ENCODE measurements around the gene ZNF341. TPM values are rescaled to one million over a fixed set of nuclear protein-coding genes. Genes with fewer than 3 reads are reported as not detected.

ZNF341 gene
- total RNA-seq, 2 experiments from 2014 or later = 6.5 to 7.4 TPM

- Mint-ChIP-seq H3K36me3 (peaks cover 11% of the 10 kb centered on the region), H3K4me3 (no peak overlapping the region), H3K27me3 (no peaks in the 10 kb centered on the region), H3K9me3 (ENCODE audit: low read depth) (no peaks in the 10 kb centered on the region), H3K27ac (no peak overlapping the region), H3K4me1 (peaks cover 22% of the 10 kb centered on the region)
- DNase-seq = no peak
- peak; percentile 38 for ATAC-seq
- CTCF ChIA-PET = no interaction called here
Measured at GRCh38 chr20:33773412-33774089, 41.8 kb downstream of the ZNF341 start.

GRCh38 chr20:33777816-33778215 lies 46.0 kb downstream of the ZNF341 start:
- ATAC-seq (no peak), DNase-seq (no peak)
- H3K9me3 Mint-ChIP-seq (ENCODE audit: low read depth) = no peaks in the 10 kb centered on the region
- no peak overlapping the region for H3K4me3 Mint-ChIP-seq
- H3K27me3 Mint-ChIP-seq = no peaks in the 10 kb centered on the region
- CTCF ChIA-PET = no interaction called here
- peaks cover 32% of the 10 kb centered on the region for H3K4me1 Mint-ChIP-seq
- peak overlapping the region; percentile 84 for H3K27ac Mint-ChIP-seq
- H3K36me3 Mint-ChIP-seq = peaks cover 8% of the 10 kb centered on the region

- H3K4me1 Mint-ChIP-seq = peaks cover 36% of the 10 kb centered on the region
- no peaks in the 10 kb centered on the region for H3K9me3 Mint-ChIP-seq (ENCODE audit: low read depth)
- CTCF ChIA-PET = no interaction called here
- no peak for ATAC-seq
- no peak overlapping the region for H3K27ac Mint-ChIP-seq
- DNase-seq = no peak
- no peak overlapping the region for H3K4me3 Mint-ChIP-seq
- H3K36me3 Mint-ChIP-seq = peaks cover 8% of the 10 kb centered on the region
- H3K27me3 Mint-ChIP-seq = no peaks in the 10 kb centered on the region
Measured at GRCh38 chr20:33781133-33781532, 49.3 kb downstream of the ZNF341 start.

- Mint-ChIP-seq H3K4me3 (no peak overlapping the region), H3K36me3 (peaks cover 8% of the 10 kb centered on the region), H3K4me1 (peaks cover 42% of the 10 kb centered on the region), H3K27ac (no peak overlapping the region), H3K9me3 (ENCODE audit: low read depth) (no peaks in the 10 kb centered on the region), H3K27me3 (no peaks in the 10 kb centered on the region)
- ATAC-seq (no peak), DNase-seq (no peak)
- CTCF ChIA-PET = interaction anchor here (1.9 kb wide), 1 partner anchor 10 kb away, joined by 7 read pairs; no protein-coding TSS in a partner anchor
Measured at GRCh38 chr20:33781945-33782344, 50.1 kb downstream of the ZNF341 start.

- no peaks in the 10 kb centered on the region for H3K27me3 Mint-ChIP-seq
- H3K27ac Mint-ChIP-seq = no peak overlapping the region
- peaks cover 49% of the 10 kb centered on the region for H3K4me1 Mint-ChIP-seq
- ATAC-seq (no peak), DNase-seq (no peak)
- peaks cover 8% of the 10 kb centered on the region for H3K36me3 Mint-ChIP-seq
- no peak overlapping the region for H3K4me3 Mint-ChIP-seq
- CTCF ChIA-PET = interaction anchor here (1.9 kb wide), 1 partner anchor 9 kb away, joined by 7 read pairs; no protein-coding TSS in a partner anchor
- no peaks in the 10 kb centered on the region for H3K9me3 Mint-ChIP-seq (ENCODE audit: low read depth)
Measured at GRCh38 chr20:33783256-33783655, 51.5 kb downstream of the ZNF341 start.

GRCh38 chr20:33783818-33784217 lies 52.0 kb downstream of the ZNF341 start:
- H3K4me1 Mint-ChIP-seq = peaks cover 45% of the 10 kb centered on the region
- CTCF ChIA-PET = interaction anchor here (1.9 kb wide), 1 partner anchor 8 kb away, joined by 7 read pairs; no protein-coding TSS in a partner anchor
- no peak for DNase-seq
- no peak overlapping the region for H3K4me3 Mint-ChIP-seq
- no peak for ATAC-seq
- peaks cover 4% of the 10 kb centered on the region for H3K36me3 Mint-ChIP-seq
- no peaks in the 10 kb centered on the region for H3K27me3 Mint-ChIP-seq
- H3K27ac Mint-ChIP-seq = no peak overlapping the region
- H3K9me3 Mint-ChIP-seq (ENCODE audit: low read depth) = no peaks in the 10 kb centered on the region

GRCh38 chr20:33784225-33784624 lies 52.4 kb downstream of the ZNF341 start:
- H3K36me3 Mint-ChIP-seq = peaks cover 4% of the 10 kb centered on the region
- CTCF ChIA-PET = no interaction called here
- H3K27ac Mint-ChIP-seq = no peak overlapping the region
- no peak for ATAC-seq
- no peak for DNase-seq
- H3K27me3 Mint-ChIP-seq = no peaks in the 10 kb centered on the region
- H3K9me3 Mint-ChIP-seq (ENCODE audit: low read depth) = no peaks in the 10 kb centered on the region
- H3K4me1 Mint-ChIP-seq = peaks cover 41% of the 10 kb centered on the region
- no peak overlapping the region for H3K4me3 Mint-ChIP-seq

GRCh38 chr20:33785503-33785902 lies 53.7 kb downstream of the ZNF341 start:
- DNase-seq (no peak), ATAC-seq (peak; percentile 53)
- Mint-ChIP-seq H3K4me1 (peaks cover 34% of the 10 kb centered on the region), H3K4me3 (no peak overlapping the region), H3K36me3 (peaks cover 1% of the 10 kb centered on the region), H3K9me3 (ENCODE audit: low read depth) (no peaks in the 10 kb centered on the region), H3K27me3 (no peaks in the 10 kb centered on the region), H3K27ac (peak overlapping the region; percentile 80)
- CTCF ChIA-PET = no interaction called here

GRCh38 chr20:33787253-33787891 lies 55.6 kb downstream of the ZNF341 start:
- peaks cover 1% of the 10 kb centered on the region for H3K36me3 Mint-ChIP-seq
- no peak for ATAC-seq
- CTCF ChIA-PET = interaction anchor here (1.6 kb wide), 1 partner anchor 24 kb away, joined by 3 read pairs; no protein-coding TSS in a partner anchor
- no peaks in the 10 kb centered on the region for H3K27me3 Mint-ChIP-seq
- no peak overlapping the region for H3K4me3 Mint-ChIP-seq
- H3K9me3 Mint-ChIP-seq (ENCODE audit: low read depth) = no peaks in the 10 kb centered on the region
- peak overlapping the region; percentile 63 for H3K27ac Mint-ChIP-seq
- peaks cover 33% of the 10 kb centered on the region for H3K4me1 Mint-ChIP-seq
- DNase-seq = no peak

GRCh38 chr20:33788351-33789049 lies 56.7 kb downstream of the ZNF341 start:
- ATAC-seq (no peak), DNase-seq (no peak)
- Mint-ChIP-seq H3K27me3 (no peaks in the 10 kb centered on the region), H3K36me3 (peaks cover 1% of the 10 kb centered on the region), H3K9me3 (ENCODE audit: low read depth) (no peaks in the 10 kb centered on the region), H3K4me1 (peaks cover 38% of the 10 kb centered on the region), H3K27ac (peak overlapping the region; percentile 55), H3K4me3 (no peak overlapping the region)
- CTCF ChIA-PET = no interaction called here

- H3K27me3 Mint-ChIP-seq = no peaks in the 10 kb centered on the region
- H3K9me3 Mint-ChIP-seq (ENCODE audit: low read depth) = no peaks in the 10 kb centered on the region
- peaks cover 1% of the 10 kb centered on the region for H3K36me3 Mint-ChIP-seq
- H3K4me3 Mint-ChIP-seq = no peak overlapping the region
- H3K27ac Mint-ChIP-seq = no peak overlapping the region
- H3K4me1 Mint-ChIP-seq = peaks cover 42% of the 10 kb centered on the region
- CTCF ChIA-PET = interaction anchor here (0.5 to 1.0 kb wide), 2 partner anchors 72 to 143 kb away, joined by 3 to 4 read pairs; no protein-coding TSS in a partner anchor
- ATAC-seq (no peak), DNase-seq (no peak)
Measured at GRCh38 chr20:33789109-33789857, 57.5 kb downstream of the ZNF341 start.

GRCh38 chr20:33789858-33790182 lies 58.0 kb downstream of the ZNF341 start:
- peaks cover 1% of the 10 kb centered on the region for H3K36me3 Mint-ChIP-seq
- H3K4me3 Mint-ChIP-seq = no peak overlapping the region
- no peak for DNase-seq
- H3K9me3 Mint-ChIP-seq (ENCODE audit: low read depth) = no peaks in the 10 kb centered on the region
- ATAC-seq = no peak
- H3K4me1 Mint-ChIP-seq = peaks cover 42% of the 10 kb centered on the region
- CTCF ChIA-PET = interaction anchor here (0.5 to 1.0 kb wide), 2 partner anchors 71 to 143 kb away, joined by 3 to 4 read pairs; no protein-coding TSS in a partner anchor
- no peaks in the 10 kb centered on the region for H3K27me3 Mint-ChIP-seq
- no peak overlapping the region for H3K27ac Mint-ChIP-seq

GRCh38 chr20:33790566-33790965 lies 58.8 kb downstream of the ZNF341 start:
- peaks cover 38% of the 10 kb centered on the region for H3K4me1 Mint-ChIP-seq
- no peaks in the 10 kb centered on the region for H3K27me3 Mint-ChIP-seq
- no peak overlapping the region for H3K27ac Mint-ChIP-seq
- DNase-seq = no peak
- CTCF ChIA-PET = interaction anchor here (1.4 kb wide), 1 partner anchor 56 kb away, joined by 3 read pairs; no protein-coding TSS in a partner anchor
- no peak for ATAC-seq
- H3K9me3 Mint-ChIP-seq (ENCODE audit: low read depth) = no peaks in the 10 kb centered on the region
- H3K4me3 Mint-ChIP-seq = no peak overlapping the region
- no peaks in the 10 kb centered on the region for H3K36me3 Mint-ChIP-seq
